Stimulated activated CD8-positive, alpha-beta memory T cell treated with anti-CD3 and anti-CD28 coated beads, Interleukin-12 subunit alpha, Interleukin-12 subunit beta, amount 100 ng/mL, for 1 hour (primary cell): Measurements from ENCODE around the gene FBXO2.

ENCODE experiments used
- DNase-seq: peaks from one replicate; pipeline ENCODE4 v3.0.0-alpha.2; 2020; ENCODE audit warnings: low read depth

Gene FBXO2, protein sequence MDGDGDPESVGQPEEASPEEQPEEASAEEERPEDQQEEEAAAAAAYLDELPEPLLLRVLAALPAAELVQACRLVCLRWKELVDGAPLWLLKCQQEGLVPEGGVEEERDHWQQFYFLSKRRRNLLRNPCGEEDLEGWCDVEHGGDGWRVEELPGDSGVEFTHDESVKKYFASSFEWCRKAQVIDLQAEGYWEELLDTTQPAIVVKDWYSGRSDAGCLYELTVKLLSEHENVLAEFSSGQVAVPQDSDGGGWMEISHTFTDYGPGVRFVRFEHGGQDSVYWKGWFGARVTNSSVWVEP

GRCh38 chr1:11654137-11654938 is at the start of gene FBXO2, which contains the start of gene FBXO44:
Gene FBXO2 (minus strand): TSS chr1:11654429. CDS start chr1:11654340, 89 bp downstream.
Gene FBXO44 (plus strand): TSS chr1:11654877. CDS start chr1:11655836, 959 bp downstream.
- peak; percentile 45 for DNase-seq

- no peak for DNase-seq
Observed at GRCh38 chr1:11703357-11704193, 49.3 kb upstream of the FBXO2 start.

DNA sequence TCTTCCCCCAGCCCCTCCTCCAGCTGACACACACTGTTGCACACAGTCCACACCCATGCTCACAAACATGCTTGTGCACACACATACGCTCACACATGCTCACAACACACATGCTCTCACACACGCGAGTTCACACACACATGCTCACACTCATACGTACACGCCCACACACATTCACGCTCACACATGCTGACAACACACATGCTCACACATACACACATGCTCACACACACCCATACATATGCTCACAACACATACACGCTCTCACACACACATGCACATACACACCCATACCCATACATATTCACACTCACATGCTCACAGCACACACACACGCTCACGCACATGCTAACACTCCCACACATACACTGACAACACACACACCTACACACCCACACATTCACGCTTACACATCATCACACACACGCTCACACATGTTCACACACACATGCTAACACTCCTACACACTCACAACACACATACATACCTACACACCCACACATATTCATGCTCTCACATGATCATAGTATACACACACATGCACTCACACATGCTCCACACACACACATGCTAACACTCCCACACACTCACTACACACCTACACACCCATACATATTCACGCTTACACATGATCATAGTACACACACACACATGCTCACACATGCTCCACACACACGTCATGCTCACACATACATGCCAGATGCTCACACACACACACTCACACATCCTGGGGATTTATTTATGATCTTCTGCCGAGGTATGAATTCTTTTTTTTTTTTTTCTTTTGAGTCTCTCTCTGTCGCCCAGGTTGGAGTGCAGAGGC is 48.0 kb upstream of the FBXO2 start:
- no peak for DNase-seq

DNA sequence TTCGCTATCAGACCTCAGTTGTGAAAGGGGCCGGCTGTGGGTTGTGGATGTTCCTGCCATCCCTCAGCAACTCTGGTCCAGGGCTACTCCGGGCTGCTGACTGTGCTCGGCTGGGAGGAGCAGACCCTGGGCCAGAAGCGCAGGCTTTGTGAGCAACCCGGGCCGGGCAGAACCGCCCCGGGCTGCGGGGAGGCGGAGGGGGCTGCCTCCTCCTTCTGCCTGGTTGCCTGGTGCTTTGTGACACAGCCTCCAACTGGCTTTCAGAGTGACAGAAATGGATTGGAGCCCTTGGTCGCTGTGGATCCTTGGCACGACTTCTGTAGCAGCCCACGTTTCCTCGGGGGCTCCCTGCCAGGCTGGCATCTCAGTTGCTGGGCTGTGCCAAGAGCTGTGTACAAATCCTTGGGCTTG is 47.3 kb upstream of the FBXO2 start:
- DNase-seq = no peak

GRCh38 chr1:11700601-11701467 is 46.6 kb upstream of the FBXO2 start:
- DNase-seq = no peak

DNA sequence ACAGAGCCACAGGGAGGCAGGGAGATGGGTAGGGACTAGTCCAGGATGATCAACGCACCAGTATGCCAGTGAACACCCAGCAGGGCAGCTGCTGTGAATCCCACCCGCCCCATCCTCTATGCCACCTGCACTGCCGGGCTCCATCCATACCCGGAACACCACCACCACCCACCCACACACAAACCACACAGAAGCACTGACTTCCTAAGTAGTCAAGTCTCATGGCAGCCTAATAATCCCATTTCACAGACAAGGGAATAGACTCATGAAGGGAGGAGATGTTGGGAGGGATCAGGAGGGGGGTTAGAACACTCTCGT is 43.6 kb upstream of the FBXO2 start:
- no peak for DNase-seq

DNA sequence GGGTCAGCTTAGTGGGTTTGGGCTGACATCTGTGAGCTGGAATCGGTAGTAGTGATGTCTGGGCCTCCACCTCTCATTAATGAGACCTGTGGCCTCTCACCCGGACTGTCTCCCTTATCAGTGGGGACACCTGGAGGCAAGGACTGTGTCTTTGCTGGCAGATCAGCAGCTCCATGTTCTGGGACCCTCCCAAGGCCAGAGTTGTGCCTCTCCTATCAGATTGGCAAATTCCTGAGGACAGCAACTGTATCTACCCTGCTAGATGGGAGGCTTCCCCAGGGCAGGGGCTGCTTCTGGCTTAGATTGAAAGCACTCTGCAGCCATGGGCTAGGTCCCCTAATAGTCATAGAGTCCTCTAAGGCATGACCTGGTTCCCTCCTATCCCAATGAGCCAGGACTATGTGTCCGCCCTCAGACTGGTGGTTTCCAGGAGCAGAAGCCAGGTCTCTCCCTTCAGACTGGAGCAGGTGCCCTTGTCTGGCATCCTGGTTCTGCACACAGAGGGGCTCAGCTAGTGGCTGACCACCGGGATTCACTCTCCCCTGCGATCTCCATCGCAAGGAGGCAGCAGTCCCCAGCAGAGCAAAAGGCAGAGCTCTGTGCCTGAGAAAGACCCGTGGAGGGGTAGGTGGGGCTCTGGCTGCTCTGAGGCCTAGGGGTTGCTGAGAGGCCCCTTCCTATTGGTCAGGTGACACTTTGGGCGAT is 43.1 kb upstream of the FBXO2 start:
- no peak for DNase-seq

GRCh38 chr1:11695861-11696260 is 41.6 kb upstream of the FBXO2 start:
- DNase-seq = no peak

GRCh38 chr1:11693917-11694316 is 39.7 kb upstream of the FBXO2 start:
- DNase-seq = no peak

DNA sequence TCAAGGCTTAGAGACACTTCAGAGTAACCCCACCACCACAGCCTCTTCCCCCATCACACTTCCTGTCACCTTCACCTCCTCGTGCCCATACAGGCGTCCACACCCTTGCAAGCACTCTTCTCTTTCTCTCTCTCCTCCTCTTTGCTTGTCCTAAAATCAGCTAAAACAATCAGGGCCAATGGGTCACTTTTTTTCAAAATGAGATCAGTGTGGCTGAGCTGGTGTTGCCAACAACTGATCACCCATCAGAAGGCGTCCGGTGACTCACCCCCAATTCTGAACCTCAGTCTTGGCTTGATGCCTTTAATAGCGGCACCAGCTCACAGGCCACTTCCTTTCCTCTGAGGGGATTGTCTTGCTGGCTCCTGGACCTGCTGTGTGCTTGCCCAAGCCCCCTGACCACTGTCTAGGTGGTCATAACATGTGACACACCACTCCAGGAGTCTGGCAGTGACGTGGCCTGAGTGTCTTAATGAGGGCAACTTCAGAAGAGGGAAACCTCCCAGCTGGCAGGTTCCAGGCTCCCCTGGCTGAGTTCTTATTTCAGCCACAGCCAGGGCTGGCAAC is 38.9 kb upstream of the FBXO2 start:
- DNase-seq = no peak

DNA sequence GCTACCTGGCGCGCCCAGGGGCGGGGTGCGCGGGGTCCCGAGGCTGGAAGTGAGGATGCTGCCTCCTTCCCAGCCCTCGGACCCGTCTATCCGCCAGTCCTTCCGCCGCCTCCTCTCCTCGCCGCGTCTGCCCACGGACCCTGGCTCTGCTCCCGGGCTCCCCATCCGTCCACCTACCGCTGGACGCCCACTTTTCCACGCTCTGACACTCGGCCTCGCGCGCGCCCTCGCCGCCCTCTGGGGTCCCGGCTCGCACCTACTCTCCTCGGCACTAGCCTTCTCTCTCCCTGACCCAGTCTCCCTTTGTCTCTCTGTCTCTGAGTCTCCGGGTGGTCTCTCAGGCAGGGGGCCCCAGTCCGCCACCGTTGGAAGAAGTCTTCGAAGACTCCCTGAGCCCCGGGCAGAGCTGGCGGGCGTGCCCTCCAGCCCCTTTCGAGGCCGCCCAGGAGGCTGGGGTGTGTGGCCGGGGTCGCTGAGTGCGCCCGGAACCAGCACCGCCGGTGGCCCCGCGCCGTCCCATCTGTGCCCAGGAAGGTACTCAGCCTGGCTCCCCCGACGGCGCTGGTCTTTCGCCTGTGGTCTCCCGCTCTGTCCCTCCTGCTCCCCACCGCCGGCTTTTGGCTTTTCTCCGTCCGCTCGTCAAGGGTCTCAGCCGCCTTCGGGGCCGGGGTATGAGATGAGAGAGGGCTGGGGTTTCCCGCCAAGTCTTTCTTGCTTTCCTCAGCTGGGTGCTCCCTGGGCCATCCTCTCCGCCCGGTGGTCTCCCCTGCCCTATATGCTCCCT is 37.9 kb upstream of the FBXO2 start:
- no peak for DNase-seq

DNA sequence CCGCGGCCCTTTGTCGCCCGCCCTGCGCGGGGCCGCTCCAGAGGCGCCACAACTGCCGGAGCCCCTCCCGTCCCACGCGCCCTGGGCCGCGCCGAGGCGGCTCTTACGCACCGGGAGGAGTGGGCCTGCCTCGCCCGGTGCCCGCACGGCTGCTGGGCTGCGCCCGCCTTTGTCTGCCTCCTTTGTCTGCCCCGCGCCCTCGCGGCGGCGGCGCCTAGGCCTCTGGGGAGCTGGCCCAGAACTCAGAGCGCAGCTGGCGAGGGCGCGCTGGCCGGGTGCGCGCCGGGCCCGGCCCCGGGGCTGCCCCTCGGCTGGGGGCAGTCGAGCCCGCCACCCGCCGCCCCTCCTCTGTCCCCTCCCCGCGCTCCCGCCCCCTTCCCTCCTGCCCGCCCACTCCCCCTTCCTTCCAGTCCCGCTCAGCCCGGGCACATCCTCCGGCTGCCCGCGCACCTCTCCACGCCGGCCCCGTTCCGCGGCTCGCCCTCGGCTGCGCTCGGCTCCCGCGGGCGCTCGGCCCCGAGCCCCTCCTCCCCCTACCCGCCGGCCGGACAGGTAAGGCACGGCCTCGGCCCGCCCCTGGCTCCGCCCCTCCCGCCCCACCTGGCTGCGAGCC is 37.2 kb upstream of the FBXO2 start, which contains the start of gene DRAXIN:
Gene DRAXIN (plus strand): TSS at position 409 of the 613 bp plus-strand sequence. CDS start 14,549 bp downstream, outside the sequence.
- no peak for DNase-seq

DNA sequence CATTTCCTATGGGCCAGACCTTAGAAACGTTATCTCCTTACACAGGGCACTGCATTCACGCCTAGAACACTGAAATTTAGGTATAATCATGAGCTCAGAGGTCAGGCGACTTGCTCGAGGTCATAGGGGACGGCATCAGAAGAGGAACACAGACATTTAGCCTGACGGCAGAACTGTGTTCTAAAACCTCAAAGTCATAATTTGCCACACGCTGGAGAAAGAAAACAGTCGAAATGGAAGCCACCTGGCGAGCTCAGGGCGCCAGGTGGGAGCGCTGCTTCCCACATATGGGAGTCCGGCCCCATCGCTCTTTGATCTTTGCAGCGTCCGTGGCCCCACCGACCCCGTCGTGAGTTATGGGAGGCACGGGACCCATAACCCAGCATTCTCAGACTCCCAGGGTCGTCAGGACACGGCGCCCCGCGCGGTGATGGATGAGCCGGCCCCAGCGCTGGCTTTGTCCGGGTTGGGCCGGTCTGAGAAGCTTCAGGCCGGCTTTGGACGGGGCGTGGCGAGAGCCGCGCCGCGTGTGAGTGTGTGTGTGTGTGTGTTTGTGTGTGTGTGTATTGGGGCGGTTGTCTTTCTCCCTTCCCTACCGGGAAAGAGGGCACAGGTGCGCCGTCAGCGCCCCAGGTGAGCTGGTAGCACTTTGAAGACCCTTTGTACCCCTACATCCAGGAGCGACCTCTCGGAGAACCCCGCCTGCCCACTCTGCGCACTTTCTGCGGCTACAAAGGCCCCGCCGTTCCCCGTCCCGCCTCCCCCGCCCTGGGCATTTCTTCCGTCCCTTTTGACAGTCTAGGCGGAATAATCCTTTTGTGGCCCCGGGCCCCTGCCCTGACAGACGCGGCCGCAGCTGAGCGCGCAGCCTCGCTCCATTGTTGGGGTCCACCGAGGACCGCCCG is 36.4 kb upstream of the FBXO2 start:
- no peak for DNase-seq

DNA sequence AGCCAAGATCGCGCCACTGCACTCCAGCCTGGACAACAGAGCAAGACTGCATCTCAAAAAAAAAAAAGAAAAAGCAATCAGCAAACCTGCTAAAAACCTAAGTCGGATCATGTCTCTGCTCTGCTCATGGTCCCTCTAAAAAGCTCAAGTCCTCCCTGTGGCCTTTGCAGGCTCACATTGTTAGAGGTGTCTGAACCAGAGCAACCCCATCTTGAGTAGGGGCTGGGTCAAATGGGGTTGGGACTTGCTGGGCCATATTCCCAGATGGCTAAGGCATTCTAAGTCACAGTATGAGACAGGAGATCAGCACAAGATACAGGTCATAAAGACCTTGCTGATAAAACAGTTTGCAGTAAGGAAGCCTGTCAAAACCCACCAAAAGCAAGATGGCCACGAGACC is 34.3 kb upstream of the FBXO2 start:
- no peak for DNase-seq

- no peak for DNase-seq
Observed at GRCh38 chr1:11685210-11685752, 31.1 kb upstream of the FBXO2 start.

GRCh38 chr1:11684070-11684469 is 29.8 kb upstream of the FBXO2 start:
- DNase-seq = no peak

DNA sequence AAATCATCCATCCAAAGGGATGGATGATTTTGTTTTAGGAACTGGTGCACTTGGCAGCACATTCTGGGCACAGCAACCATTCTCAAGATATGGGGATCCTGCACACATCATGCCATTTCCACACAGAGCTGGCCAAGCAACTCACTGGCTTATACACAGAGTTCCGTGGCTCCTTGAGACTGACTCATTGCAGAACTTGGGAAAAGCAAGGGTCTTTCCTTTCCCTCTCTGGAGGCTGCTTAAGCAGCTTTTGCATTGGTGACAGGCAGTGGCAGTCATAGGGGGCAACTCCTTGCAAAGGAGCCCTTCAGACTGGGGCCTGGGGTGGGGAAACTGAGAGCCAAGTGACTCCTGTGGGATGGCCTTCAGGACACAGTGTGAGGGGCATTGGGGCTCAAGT is 28.6 kb upstream of the FBXO2 start:
- DNase-seq = no peak
